Hepatocyte (in vitro differentiated cells): ENCODE data around the gene PPM1H. TPM values are rescaled to one million over a fixed set of nuclear protein-coding genes. Genes with fewer than 3 reads are reported as not detected.

Experiments used
- DNase-seq: peaks from one replicate; pipeline ENCODE4 v3.0.0-alpha.2; 2016; ENCODE audit warnings: low spot score
- H2AFZ ChIP-seq: fragments of 200-600 bp; sonication (generic); 2 replicates; pipeline ENCODE4 v1.6.0; 2016; ENCODE audit warnings: antibody characterized with exemption, mild to moderate bottlenecking
- H3K27ac ChIP-seq: fragments of 200-600 bp; sonication (generic); 2 replicates; pipeline ENCODE4 v1.5.1; 2016; ENCODE audit warnings: mild to moderate bottlenecking
- H3K27me3 ChIP-seq: fragments of 200-600 bp; sonication (generic); 2 replicates; pipeline ENCODE4 v1.6.1; 2016
- H3K36me3 ChIP-seq: fragments of 200-600 bp; sonication (generic); replicated peaks from 2 replicates; pipeline ENCODE4 v1.5.1; 2016; ENCODE audit warnings: low read depth; ENCODE audit not compliant: insufficient read depth
- H3K4me1 ChIP-seq: fragments of 200-600 bp; sonication (generic); 2 replicates; pipeline ENCODE4 v1.5.1; 2016; ENCODE audit warnings: mild to moderate bottlenecking, moderate library complexity; ENCODE audit not compliant: insufficient read depth
- H3K4me2 ChIP-seq: fragments of 200-600 bp; sonication (generic); 2 replicates; pipeline ENCODE4 v1.6.0; 2016
- H3K4me3 ChIP-seq: fragments of 200-600 bp; sonication (generic); 2 replicates; pipeline ENCODE4 v1.5.1; 2016; ENCODE audit warnings: mild to moderate bottlenecking
- H3K79me2 ChIP-seq: fragments of 200-600 bp; sonication (generic); 2 replicates; pipeline ENCODE4 v1.6.0; 2017; ENCODE audit warnings: mild to moderate bottlenecking
- H3K9me2 ChIP-seq: fragments of 200-600 bp; sonication (generic); replicated peaks from 2 replicates; pipeline ENCODE4 v1.6.0; 2017; ENCODE audit warnings: mild to moderate bottlenecking; ENCODE audit not compliant: insufficient read depth
- H3K9me3 ChIP-seq: fragments of 200-600 bp; sonication (generic); 2 replicates; pipeline ENCODE4 v1.5.1; 2016; ENCODE audit warnings: low read depth, mild to moderate bottlenecking
- H4K20me1 ChIP-seq: fragments of 200-600 bp; sonication (generic); 2 replicates; pipeline ENCODE4 v1.6.0; 2016; ENCODE audit warnings: mild to moderate bottlenecking; ENCODE audit not compliant: insufficient read depth, poor library complexity, severe bottlenecking
- EZH2 ChIP-seq: fragments of 200-600 bp; sonication (generic); IDR thresholded peaks from 2 replicates; pipeline ENCODE4 v1.6.1; 2016; ENCODE audit warnings: antibody characterized with exemption, mild to moderate bottlenecking, borderline replicate concordance
- EZH2phosphoT487 ChIP-seq: fragments of 200-600 bp; sonication (generic); IDR thresholded peaks from one replicate; pipeline ENCODE4 v1.6.1; 2018; ENCODE audit warnings: antibody characterized with exemption, mild to moderate bottlenecking, low read depth, moderate library complexity; ENCODE audit not compliant: unreplicated experiment, severe bottlenecking
- WGBS: methylation state at CpG from one replicate; pipeline ENCODE4 v1.1.6; 2016; ENCODE audit warnings: low lambda C conversion rate; ENCODE audit errors: missing lambda C conversion rate; 5-methylcytosine and 5-hydroxymethylcytosine counted together
- polyA plus RNA-seq: library from polyadenylated mRNA; unstranded; fragments of >200 nt; fragmentation: Nextera tagmentation; extraction: Ambion mirVana; gene quantifications from 2 replicates; pipeline ENCODE4 v1.2.1, GENCODE V29; 2016
- total RNA-seq: library from RNA; depleted of rRNA; stranded (reverse); fragments of >200 nt; gene quantifications from 2 replicates; pipeline ENCODE4 v1.2.3, GENCODE V29; 2014
- TF ChIP-seq, protein P1 (sequence below): fragments of 200-600 bp; sonication (generic); IDR thresholded peaks from 2 replicates; pipeline ENCODE4 v1.5.1; 2016; ENCODE audit warnings: antibody characterized with exemption, mild to moderate bottlenecking; ENCODE audit not compliant: poor library complexity

The PPM1H gene
- total and polyA plus RNA-seq, 2 experiments from 2014 or later: 9.2 to 21.8 TPM

GRCh38 chr12:62720025-62720424 is 214.9 kb downstream of the PPM1H start:
- Histone ChIP-seq H3K27ac (peak overlapping the region; percentile 26), H3K36me3 (no peaks in the 10 kb centered on the region), H3K4me3 (no peak overlapping the region), H3K79me2 (no peaks in the 10 kb centered on the region), H4K20me1 (no peaks in the 10 kb centered on the region), H3K4me1 (peaks cover 20% of the 10 kb centered on the region), H2AFZ (no peak overlapping the region), H3K27me3 (no peaks in the 10 kb centered on the region), H3K4me2 (no peak overlapping the region), H3K9me3 (no peaks in the 10 kb centered on the region), H3K9me2 (no peaks in the 10 kb centered on the region)
- WGBS: 82% methylated on average over 2 of the region's 2 CpGs
- DNase-seq: no peak
- TF ChIP-seq, protein P1, sequence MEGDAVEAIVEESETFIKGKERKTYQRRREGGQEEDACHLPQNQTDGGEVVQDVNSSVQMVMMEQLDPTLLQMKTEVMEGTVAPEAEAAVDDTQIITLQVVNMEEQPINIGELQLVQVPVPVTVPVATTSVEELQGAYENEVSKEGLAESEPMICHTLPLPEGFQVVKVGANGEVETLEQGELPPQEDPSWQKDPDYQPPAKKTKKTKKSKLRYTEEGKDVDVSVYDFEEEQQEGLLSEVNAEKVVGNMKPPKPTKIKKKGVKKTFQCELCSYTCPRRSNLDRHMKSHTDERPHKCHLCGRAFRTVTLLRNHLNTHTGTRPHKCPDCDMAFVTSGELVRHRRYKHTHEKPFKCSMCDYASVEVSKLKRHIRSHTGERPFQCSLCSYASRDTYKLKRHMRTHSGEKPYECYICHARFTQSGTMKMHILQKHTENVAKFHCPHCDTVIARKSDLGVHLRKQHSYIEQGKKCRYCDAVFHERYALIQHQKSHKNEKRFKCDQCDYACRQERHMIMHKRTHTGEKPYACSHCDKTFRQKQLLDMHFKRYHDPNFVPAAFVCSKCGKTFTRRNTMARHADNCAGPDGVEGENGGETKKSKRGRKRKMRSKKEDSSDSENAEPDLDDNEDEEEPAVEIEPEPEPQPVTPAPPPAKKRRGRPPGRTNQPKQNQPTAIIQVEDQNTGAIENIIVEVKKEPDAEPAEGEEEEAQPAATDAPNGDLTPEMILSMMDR: no peak
- TF ChIP-seq EZH2phosphoT487: no peak
- TF ChIP-seq EZH2: no peak

DNA sequence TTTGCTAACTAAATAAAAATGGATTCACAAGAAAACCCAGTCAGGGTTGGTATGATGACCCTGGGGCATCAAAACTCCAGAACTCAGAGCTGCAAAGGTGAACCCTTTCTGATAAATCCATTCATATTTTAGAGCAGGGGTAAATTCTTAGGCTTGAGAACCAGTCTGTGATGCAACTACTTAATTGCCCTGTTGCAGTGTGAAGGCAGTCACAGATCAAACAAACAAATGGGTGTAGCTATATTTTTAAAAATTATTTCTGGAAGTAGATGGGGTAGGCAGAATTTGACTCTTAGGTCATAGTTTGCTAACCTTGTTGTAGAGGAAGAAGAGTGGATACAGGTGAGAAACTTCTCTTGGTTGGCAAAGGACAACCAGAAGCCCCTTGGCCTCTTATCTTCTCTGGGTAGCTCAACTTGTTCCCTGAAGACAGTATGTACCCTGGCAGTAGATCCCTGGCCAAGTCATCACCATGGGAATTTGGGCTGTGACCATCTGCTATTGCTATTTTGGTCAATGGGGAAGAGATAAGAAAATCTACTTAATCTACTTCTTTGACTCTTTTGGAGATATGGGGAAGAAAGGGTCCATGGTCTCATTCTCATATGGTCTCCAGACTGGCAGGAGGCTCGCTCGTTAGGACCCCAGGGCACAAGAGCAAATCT is 216.1 kb downstream of the PPM1H start:
- no peaks in the 10 kb centered on the region for H3K36me3 ChIP-seq
- DNase-seq: no peak
- H3K4me3 ChIP-seq: no peak overlapping the region
- no peaks in the 10 kb centered on the region for H3K27me3 ChIP-seq
- H4K20me1 ChIP-seq: no peaks in the 10 kb centered on the region
- TF ChIP-seq, protein P1: no peak
- TF ChIP-seq EZH2phosphoT487: no peak
- TF ChIP-seq EZH2: no peak
- H3K27ac ChIP-seq: no peak overlapping the region
- WGBS: 88% methylated on average over 2 of the region's 2 CpGs
- no peak overlapping the region for H2AFZ ChIP-seq
- no peaks in the 10 kb centered on the region for H3K9me3 ChIP-seq
- peaks cover 11% of the 10 kb centered on the region for H3K4me1 ChIP-seq
- no peaks in the 10 kb centered on the region for H3K9me2 ChIP-seq
- no peak overlapping the region for H3K4me2 ChIP-seq
- H3K79me2 ChIP-seq: no peaks in the 10 kb centered on the region

DNA sequence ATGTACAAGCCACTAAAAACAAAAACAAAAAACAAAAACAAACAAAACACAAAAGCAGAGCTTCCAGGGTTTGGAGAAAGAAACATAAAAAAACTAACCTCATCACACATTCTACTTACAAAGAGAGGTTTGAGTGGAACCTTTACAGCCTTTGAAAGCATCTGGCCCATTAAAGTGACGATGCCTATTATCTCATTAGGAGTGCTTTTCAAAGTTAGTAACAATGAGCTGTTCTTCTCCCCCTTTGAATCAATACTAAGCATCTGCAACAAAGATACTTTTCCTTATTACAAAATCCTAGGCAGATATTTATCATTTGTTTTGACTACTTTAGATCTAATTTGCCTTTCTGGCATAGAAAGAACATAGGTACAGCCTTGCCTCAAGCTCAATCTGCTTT is 217.3 kb downstream of the PPM1H start:
- 83% methylated on average over 1 of the region's 1 CpG for WGBS
- Histone ChIP-seq H3K9me2 (no peaks in the 10 kb centered on the region), H3K4me3 (no peak overlapping the region), H3K27ac (no peak overlapping the region), H3K4me2 (no peak overlapping the region), H4K20me1 (no peaks in the 10 kb centered on the region), H3K36me3 (no peaks in the 10 kb centered on the region), H2AFZ (no peak overlapping the region), H3K79me2 (no peaks in the 10 kb centered on the region), H3K27me3 (no peaks in the 10 kb centered on the region), H3K9me3 (no peaks in the 10 kb centered on the region), H3K4me1 (peaks cover 15% of the 10 kb centered on the region)
- TF ChIP-seq EZH2phosphoT487: no peak
- TF ChIP-seq, protein P1: no peak
- DNase-seq: no peak
